Lung (tissue), 12 donors: ENCODE data around the gene AJAP1. TPM values are rescaled to one million over a fixed set of nuclear protein-coding genes. Genes with fewer than 3 reads are reported as not detected.

Experiments
- ATAC-seq: fragments of 200-7000 bp; cut with Tn5 transposase; one replicate; pipeline ENCODE4 v1.9.1; 2020; ENCODE audit warnings: moderate number of reproducible peaks; ENCODE audit not compliant: insufficient read depth, low FRiP score
- DNase-seq, 3 donors: peaks; one replicate each; pipeline ENCODE4 v3.0.0-alpha.2; 2013 to 2017
- H3K27ac ChIP-seq, 2 donors: one replicate each; pipeline ENCODE4 v1.5.1; 2013; ENCODE audit warnings: mild to moderate bottlenecking in 2 of 2, moderate library complexity in 2 of 2, control low read depth in 1 of 2, inconsistent platforms in 1 of 2, low read depth in 1 of 2, low read length in 1 of 2
- H3K27me3 ChIP-seq, 3 donors: one replicate each; pipeline ENCODE4 v1.5.1; 2013; ENCODE audit warnings: low read length in 2 of 3; ENCODE audit not compliant: control insufficient read depth in 3 of 3, insufficient read depth in 3 of 3
- H3K36me3 ChIP-seq, 4 donors: one replicate each; pipeline ENCODE4 v1.5.1; 2013; ENCODE audit warnings: low read length in 4 of 4, mild to moderate bottlenecking in 1 of 4, moderate library complexity in 1 of 4; ENCODE audit not compliant: control insufficient read depth in 4 of 4, insufficient read depth in 4 of 4
- H3K4me1 ChIP-seq, 5 donors: one replicate each; pipeline ENCODE4 v1.5.1; 2013; ENCODE audit warnings: low read length in 5 of 5, mild to moderate bottlenecking in 2 of 5, moderate library complexity in 1 of 5; ENCODE audit not compliant: control insufficient read depth in 5 of 5, insufficient read depth in 5 of 5
- H3K4me3 ChIP-seq: one replicate; pipeline ENCODE4 v1.5.1; 2013; ENCODE audit warnings: mild to moderate bottlenecking, control low read depth, moderate library complexity
- H3K9ac ChIP-seq, 2 donors: one replicate each; pipeline ENCODE4 v1.5.1; 2013; ENCODE audit warnings: low read length in 2 of 2, control low read depth in 1 of 2; ENCODE audit not compliant: insufficient read depth in 1 of 2
- H3K9me3 ChIP-seq, 4 donors: one replicate each; pipeline ENCODE4 v1.5.1; 2013; ENCODE audit warnings: low read length in 3 of 4, mild to moderate bottlenecking in 1 of 4, moderate library complexity in 1 of 4; ENCODE audit not compliant: control insufficient read depth in 4 of 4, insufficient read depth in 3 of 4
- CTCF ChIP-seq: IDR thresholded peaks from 2 replicates; pipeline ENCODE4 v1.5.1; 2012; ENCODE audit warnings: mild to moderate bottlenecking; ENCODE audit errors: control extremely low read depth, extremely low read depth
- WGBS, 2 donors: extraction: QIAGEN DNeasy Blood & Tissue Kit; methylation state at CpG; one replicate each; pipeline ENCODE4 v1.1.7; 2013; 5-methylcytosine and 5-hydroxymethylcytosine counted together
- polyA plus RNA-seq, 2 donors: library from polyadenylated mRNA; stranded (reverse); fragments of 200-250 nt; gene quantifications; one replicate each; pipeline ENCODE4 v1.2.1, GENCODE V29; 2013
- total RNA-seq, 2 donors: library from RNA; depleted of rRNA in 1 of 2; stranded (reverse); fragments of >200 nt in 1 of 2; gene quantifications; one replicate each; pipeline ENCODE4 v1.2.1, GENCODE V29; 2014 to 2021
- donor health status: control.
- donor health status: control.
- donor health status: Bipolar disorder and iron deficiency.
- donor health status: healthy.
- donor health status: DM: yes; HTN: yes; CAD: no.

Gene AJAP1
- total and polyA plus RNA-seq, 4 donors, result 0.05 to 0.77 (median 0.19) TPM

- WGBS, 2 donors, result 63 to 68% methylated on average over 6 of the region's 6 CpGs
- no peak for ATAC-seq
These were observed 38.9 kb downstream of the AJAP1 start for GRCh38 chr1:4693331-4693730.

GRCh38 chr1:4693891-4694290 lies 39.5 kb downstream of the AJAP1 start:
- Histone ChIP-seq H3K4me3 (no peak overlapping the region), H3K4me1 (no peaks in the 10 kb centered on the region), H3K27me3 (peaks cover 0 to 7% (median 2%) of the 10 kb centered on the region in 3 donors), H3K27ac (no peak overlapping the region), H3K9ac (no peak overlapping the region), H3K36me3 (no peaks in the 10 kb centered on the region), H3K9me3 (peaks cover 0 to 8% (median 0%) of the 10 kb centered on the region in 4 donors)
- no peak for TF ChIP-seq CTCF
- WGBS, 2 donors, result 79 to 81% methylated on average over 10 of the region's 10 CpGs
- ATAC-seq (no peak), DNase-seq (no peak)

More at GRCh38 chr1:4693331-4693730, 38.9 kb downstream of the AJAP1 start:
- Histone ChIP-seq H3K4me3 (no peak overlapping the region), H3K27ac (no peak overlapping the region), H3K4me1 (no peaks in the 10 kb centered on the region), H3K27me3 (peaks cover 0 to 7% (median 2%) of the 10 kb centered on the region in 3 donors), H3K9me3 (peaks cover 0 to 8% (median 0%) of the 10 kb centered on the region in 4 donors), H3K9ac (no peak overlapping the region), H3K36me3 (no peaks in the 10 kb centered on the region)
- TF ChIP-seq CTCF, result no peak
- DNase-seq, result no peak

DNA sequence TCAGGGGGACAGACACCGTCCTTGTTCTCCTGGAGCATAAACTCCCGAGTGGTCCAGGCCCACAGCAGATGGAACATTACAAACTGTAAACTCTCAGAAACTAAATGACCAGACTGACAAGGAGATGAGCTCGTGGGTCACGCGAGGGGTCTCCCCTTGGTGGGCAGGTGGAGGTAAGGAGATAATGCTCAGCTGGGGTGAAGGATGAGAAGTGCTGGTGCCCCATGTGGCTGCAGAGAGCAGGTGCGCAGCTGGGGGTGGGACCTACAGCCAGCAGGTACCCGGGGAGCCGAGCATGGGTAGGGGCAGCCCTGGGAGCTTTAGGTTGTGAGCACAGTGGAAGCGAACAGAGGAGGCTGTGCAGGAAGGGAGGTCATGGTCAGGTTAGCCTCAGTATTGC lies 40.1 kb downstream of the AJAP1 start:
- H3K4me3 ChIP-seq, result no peak overlapping the region
- no peak overlapping the region for H3K27ac ChIP-seq
- 78 to 79% methylated on average over 9 of the region's 9 CpGs for WGBS, 2 donors
- H3K9me3 ChIP-seq, result peaks cover 0 to 8% (median 0%) of the 10 kb centered on the region in 4 donors
- DNase-seq (no peak), ATAC-seq (no peak)
- no peak for TF ChIP-seq CTCF
- H3K4me1 ChIP-seq, result no peaks in the 10 kb centered on the region
- peaks cover 0 to 7% (median 2%) of the 10 kb centered on the region in 3 donors for H3K27me3 ChIP-seq
- H3K36me3 ChIP-seq, result no peaks in the 10 kb centered on the region
- no peak overlapping the region for H3K9ac ChIP-seq

DNA sequence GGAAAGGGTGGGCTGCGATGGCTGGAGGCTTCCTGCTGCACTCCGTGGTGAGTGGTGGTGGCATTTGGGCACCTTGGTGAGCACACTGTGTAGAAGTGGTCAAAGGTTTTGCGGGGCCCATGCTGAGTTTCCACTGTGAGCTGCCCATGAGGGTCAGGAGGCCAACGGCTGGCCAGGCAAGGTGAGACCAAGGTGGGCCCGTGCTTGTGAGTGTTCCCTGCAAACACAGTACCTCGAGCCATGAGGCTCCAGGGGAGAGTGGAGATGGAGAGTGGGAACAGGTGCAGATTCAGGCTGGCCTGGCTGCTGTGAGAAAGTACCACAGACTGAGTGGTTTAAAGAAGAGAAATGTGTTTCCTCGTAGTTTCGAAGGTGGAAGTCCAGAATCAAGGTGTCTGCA lies 40.8 kb downstream of the AJAP1 start:
- H3K27ac ChIP-seq, result no peak overlapping the region
- ATAC-seq (no peak), DNase-seq (no peak)
- no peak for TF ChIP-seq CTCF
- peaks cover 0 to 7% (median 2%) of the 10 kb centered on the region in 3 donors for H3K27me3 ChIP-seq
- H3K9ac ChIP-seq, result no peak overlapping the region
- H3K4me1 ChIP-seq, result no peaks in the 10 kb centered on the region
- H3K9me3 ChIP-seq, result peaks cover 0 to 8% (median 0%) of the 10 kb centered on the region in 4 donors
- WGBS, 2 donors, result 79 to 90% methylated on average over 8 of the region's 8 CpGs
- H3K4me3 ChIP-seq, result no peak overlapping the region
- no peaks in the 10 kb centered on the region for H3K36me3 ChIP-seq
